ENCODE measurements around the gene BLVRB.
"Not testable (repeated sequence)": the region's sequence is repeated elsewhere in the genome, so short reads cannot be mapped to it uniquely, and the experiment has no call there.

DNA sequence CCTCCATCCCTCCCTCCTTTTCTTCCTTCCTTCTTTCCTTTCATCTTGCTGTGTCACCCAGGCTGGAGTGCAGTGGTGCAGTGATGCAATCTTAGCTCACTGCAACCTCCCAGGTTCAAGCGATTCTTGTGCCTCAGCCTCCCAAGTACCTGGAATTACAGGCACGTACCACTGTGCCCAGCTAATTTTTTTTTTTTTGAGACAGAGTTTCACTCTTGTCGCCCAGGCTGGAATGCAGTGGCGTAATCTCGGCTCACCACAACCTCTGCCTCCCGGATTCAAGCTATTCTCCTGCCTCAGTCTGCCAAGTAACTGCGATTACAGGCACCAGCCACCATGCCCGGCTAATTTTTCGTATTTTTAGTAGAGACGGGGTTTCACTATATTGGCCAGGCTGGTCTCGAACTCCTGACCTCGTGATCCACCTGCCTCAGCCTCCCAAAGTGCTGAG lies 1.9 kb downstream of the BLVRB start:
- TF ChIP-seq, protein P1, sequence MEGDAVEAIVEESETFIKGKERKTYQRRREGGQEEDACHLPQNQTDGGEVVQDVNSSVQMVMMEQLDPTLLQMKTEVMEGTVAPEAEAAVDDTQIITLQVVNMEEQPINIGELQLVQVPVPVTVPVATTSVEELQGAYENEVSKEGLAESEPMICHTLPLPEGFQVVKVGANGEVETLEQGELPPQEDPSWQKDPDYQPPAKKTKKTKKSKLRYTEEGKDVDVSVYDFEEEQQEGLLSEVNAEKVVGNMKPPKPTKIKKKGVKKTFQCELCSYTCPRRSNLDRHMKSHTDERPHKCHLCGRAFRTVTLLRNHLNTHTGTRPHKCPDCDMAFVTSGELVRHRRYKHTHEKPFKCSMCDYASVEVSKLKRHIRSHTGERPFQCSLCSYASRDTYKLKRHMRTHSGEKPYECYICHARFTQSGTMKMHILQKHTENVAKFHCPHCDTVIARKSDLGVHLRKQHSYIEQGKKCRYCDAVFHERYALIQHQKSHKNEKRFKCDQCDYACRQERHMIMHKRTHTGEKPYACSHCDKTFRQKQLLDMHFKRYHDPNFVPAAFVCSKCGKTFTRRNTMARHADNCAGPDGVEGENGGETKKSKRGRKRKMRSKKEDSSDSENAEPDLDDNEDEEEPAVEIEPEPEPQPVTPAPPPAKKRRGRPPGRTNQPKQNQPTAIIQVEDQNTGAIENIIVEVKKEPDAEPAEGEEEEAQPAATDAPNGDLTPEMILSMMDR (IDR thresholded peaks at IDR 0.05) = not testable (repeated sequence)
- not testable (repeated sequence) for TF ChIP-seq POLR2A, POLR2AphosphoS5, EP300 (IDR thresholded peaks at IDR 0.05)

All from gastroesophageal sphincter (tissue), 3 donors.